Stomach smooth muscle (tissue), 2 donors: ENCODE data around the gene TNP2.

ENCODE experiments used
- H3K27ac ChIP-seq: one replicate; pipeline ENCODE4 v1.7.0; 2013; ENCODE audit warnings: mild to moderate bottlenecking, low read length, inconsistent platforms
- H3K27me3 ChIP-seq, 2 donors: one replicate each; pipeline ENCODE4 v1.7.0; 2013; ENCODE audit warnings: low read length in 2 of 2; ENCODE audit not compliant: insufficient read depth in 2 of 2, control insufficient read depth in 1 of 2
- H3K36me3 ChIP-seq, 2 donors: one replicate each; pipeline ENCODE4 v1.7.0; 2013; ENCODE audit warnings: low read length in 2 of 2; ENCODE audit not compliant: control insufficient read depth in 2 of 2, insufficient read depth in 2 of 2
- H3K4me1 ChIP-seq: one replicate; pipeline ENCODE4 v1.7.0; 2013; ENCODE audit warnings: low read length; ENCODE audit not compliant: control insufficient read depth, insufficient read depth
- H3K4me3 ChIP-seq, 2 donors: one replicate each; pipeline ENCODE4 v1.7.0; 2013; ENCODE audit warnings: low read length in 2 of 2
- H3K9ac ChIP-seq, 2 donors: one replicate each; pipeline ENCODE4 v1.7.0; 2013; ENCODE audit warnings: low read length in 2 of 2, mild to moderate bottlenecking in 1 of 2
- H3K9me3 ChIP-seq, 2 donors: one replicate each; pipeline ENCODE4 v1.7.0; 2013; ENCODE audit warnings: low read length in 2 of 2; ENCODE audit not compliant: control insufficient read depth in 2 of 2
- donor health status: healthy.
- donor health status: Pancreatic carcinoma.

The TNP2 gene

GRCh38 chr16:11262915-11263314, 6.2 kb downstream of the TNP2 start:
- H3K4me1 ChIP-seq: peaks cover 9% of the 10 kb centered on the region
- no peaks in the 10 kb centered on the region for H3K9me3 ChIP-seq
- H3K27me3 ChIP-seq: no peaks in the 10 kb centered on the region
- H3K27ac ChIP-seq: no peak overlapping the region
- no peaks in the 10 kb centered on the region for H3K36me3 ChIP-seq
- H3K4me3 ChIP-seq: no peak overlapping the region
- H3K9ac ChIP-seq: no peak overlapping the region

- H3K27me3 ChIP-seq: no peaks in the 10 kb centered on the region
- no peak overlapping the region for H3K27ac ChIP-seq
- no peak overlapping the region for H3K9ac ChIP-seq
- H3K9me3 ChIP-seq: no peaks in the 10 kb centered on the region
- H3K36me3 ChIP-seq: no peaks in the 10 kb centered on the region
- H3K4me1 ChIP-seq: peaks cover 21% of the 10 kb centered on the region
- H3K4me3 ChIP-seq: no peak overlapping the region
Measured at GRCh38 chr16:11260596-11260966, 8.5 kb downstream of the TNP2 start.

- H3K4me1 ChIP-seq: peaks cover 27% of the 10 kb centered on the region
- no peak overlapping the region for H3K4me3 ChIP-seq
Measured at GRCh38 chr16:11259655-11260595, 9.2 kb downstream of the TNP2 start.

GRCh38 chr16:11258553-11259492, 10.3 kb downstream of the TNP2 start:
- H3K27me3 ChIP-seq: no peaks in the 10 kb centered on the region
- peak overlapping the region in 1 of 2 donors; percentile 21 for H3K9ac ChIP-seq
- no peak overlapping the region for H3K27ac ChIP-seq
- no peaks in the 10 kb centered on the region for H3K9me3 ChIP-seq
- no peaks in the 10 kb centered on the region for H3K36me3 ChIP-seq
- H3K4me3 ChIP-seq: peak overlapping the region in 1 of 2 donors; percentile 35
- peaks cover 37% of the 10 kb centered on the region for H3K4me1 ChIP-seq

More at GRCh38 chr16:11259655-11260595, 9.2 kb downstream of the TNP2 start:
- Histone ChIP-seq H3K27me3 (no peaks in the 10 kb centered on the region), H3K9ac (no peak overlapping the region), H3K36me3 (no peaks in the 10 kb centered on the region), H3K9me3 (no peaks in the 10 kb centered on the region), H3K27ac (no peak overlapping the region)

- Histone ChIP-seq H3K4me1 (peaks cover 42% of the 10 kb centered on the region), H3K27ac (peak overlapping the region; percentile 95)
Measured at GRCh38 chr16:11257131-11257938, 11.8 kb downstream of the TNP2 start.

GRCh38 chr16:11256661-11257130, 12.4 kb downstream of the TNP2 start:
- H3K4me3 ChIP-seq: peak overlapping the region; percentile 73 to 85
- no peaks in the 10 kb centered on the region for H3K9me3 ChIP-seq
- peak overlapping the region; percentile 95 for H3K27ac ChIP-seq
- H3K4me1 ChIP-seq: peaks cover 42% of the 10 kb centered on the region
- H3K27me3 ChIP-seq: no peaks in the 10 kb centered on the region
- H3K9ac ChIP-seq: peak overlapping the region; percentile 88 to 91
- H3K36me3 ChIP-seq: peaks cover 0 to 6% of the 10 kb centered on the region in 2 donors

More at GRCh38 chr16:11257131-11257938, 11.8 kb downstream of the TNP2 start:
- Histone ChIP-seq H3K9me3 (no peaks in the 10 kb centered on the region), H3K27me3 (no peaks in the 10 kb centered on the region), H3K4me3 (peak overlapping the region; percentile 73 to 85), H3K36me3 (peaks cover 0 to 3% of the 10 kb centered on the region in 2 donors), H3K9ac (peak overlapping the region; percentile 88 to 91)

- H3K4me1 ChIP-seq: peaks cover 42% of the 10 kb centered on the region
Measured at GRCh38 chr16:11255737-11256660, 13.1 kb downstream of the TNP2 start, which contains the start of gene SOCS1. Gene SOCS1 (minus strand): TSS chr16:11256204. CDS start chr16:11255478, 726 bp downstream.

GRCh38 chr16:11254913-11255736, 14.0 kb downstream of the TNP2 start:
- peak overlapping the region in 1 of 2 donors; percentile 53 for H3K9ac ChIP-seq
- H3K9me3 ChIP-seq: no peaks in the 10 kb centered on the region
- H3K27ac ChIP-seq: peak overlapping the region; percentile 24
- peaks cover 42% of the 10 kb centered on the region for H3K4me1 ChIP-seq
- peak overlapping the region; percentile 50 to 85 for H3K4me3 ChIP-seq
- no peaks in the 10 kb centered on the region for H3K27me3 ChIP-seq
- peaks cover 0 to 6% of the 10 kb centered on the region in 2 donors for H3K36me3 ChIP-seq

More at GRCh38 chr16:11255737-11256660, 13.1 kb downstream of the TNP2 start, which contains the start of gene SOCS1:
- H3K9ac ChIP-seq: peak within 1 kb of the TSS; percentile 88 to 91
- H3K36me3 ChIP-seq: peaks cover 0 to 6% of the 10 kb centered on the region in 2 donors
- H3K27ac ChIP-seq: peak within 1 kb of the TSS; percentile 95
- no peaks in the 10 kb centered on the region for H3K27me3 ChIP-seq
- no peaks in the 10 kb centered on the region for H3K9me3 ChIP-seq
- peak within 1 kb of the TSS; percentile 73 to 85 for H3K4me3 ChIP-seq
